Amygdala (tissue), 56 donors: ENCODE results near the gene ATP2B1.
"Not testable (repeated sequence)": the region's sequence is repeated elsewhere in the genome, so short reads cannot be mapped to it uniquely, and the experiment has no call there.

Experiments used
- DNase-seq, 56 donors: peaks; one replicate each; lab custom pipeline; 2025; lab: John Stamatoyannopoulos, UW

The ATP2B1 gene

GRCh38 chr12:89708565-89709156, at the start of gene ATP2B1:
Gene ATP2B1, minus strand, starts transcription at chr12:89708838. Its CDS starts 52,952 bp downstream, at chr12:89655886.
- peak in 51 of 56 donors; percentile 15 to 89 (median 77) for DNase-seq

- not testable (repeated sequence) for DNase-seq
Measured at GRCh38 chr12:89757987-89758386, 49.3 kb upstream of the ATP2B1 start.

- no peak for DNase-seq
Measured at GRCh38 chr12:89756585-89757398, 48.2 kb upstream of the ATP2B1 start.

- no peak for DNase-seq
Measured at GRCh38 chr12:89756194-89756584, 47.6 kb upstream of the ATP2B1 start.

- no peak for DNase-seq
Measured at GRCh38 chr12:89753997-89754396, 45.4 kb upstream of the ATP2B1 start.

- DNase-seq = no peak
Measured at GRCh38 chr12:89752341-89752740, 43.7 kb upstream of the ATP2B1 start.

- DNase-seq = no peak
Measured at GRCh38 chr12:89750389-89751351, 42.0 kb upstream of the ATP2B1 start.

GRCh38 chr12:89748791-89749190, 40.2 kb upstream of the ATP2B1 start:
- DNase-seq = no peak

- no peak for DNase-seq
Measured at GRCh38 chr12:89745286-89745685, 36.6 kb upstream of the ATP2B1 start.

GRCh38 chr12:89742337-89743022, 33.8 kb upstream of the ATP2B1 start:
- DNase-seq = no peak

GRCh38 chr12:89740943-89741342, 32.3 kb upstream of the ATP2B1 start:
- DNase-seq = no peak

- DNase-seq = no peak
Measured at GRCh38 chr12:89736995-89737394, 28.4 kb upstream of the ATP2B1 start.

- DNase-seq = no peak
Measured at GRCh38 chr12:89733579-89734201, 25.1 kb upstream of the ATP2B1 start.

GRCh38 chr12:89732522-89732921, 23.9 kb upstream of the ATP2B1 start:
- DNase-seq = no peak

GRCh38 chr12:89731614-89732013, 23.0 kb upstream of the ATP2B1 start:
- DNase-seq = no peak

GRCh38 chr12:89731089-89731488, 22.5 kb upstream of the ATP2B1 start:
- no peak for DNase-seq

GRCh38 chr12:89729946-89730459, 21.4 kb upstream of the ATP2B1 start:
- DNase-seq = no peak

GRCh38 chr12:89723276-89723675, 14.6 kb upstream of the ATP2B1 start:
- DNase-seq = no peak

GRCh38 chr12:89721291-89721987, 12.8 kb upstream of the ATP2B1 start:
- no peak for DNase-seq
